Measurements from ENCODE around the gene GRM4.
A peak's percentile ranks its signal among the peaks of the same experiment; 100 is the strongest.

Gene GRM4

GRCh38 chr6:34145161-34146020 is 496 bp downstream of the GRM4 start:
- H3K4me3 ChIP-seq (ENCODE audit: low read length), result peak overlapping the region; percentile 43
- DNase-seq (ENCODE audit: low read depth, low spot score), result no peak

DNA sequence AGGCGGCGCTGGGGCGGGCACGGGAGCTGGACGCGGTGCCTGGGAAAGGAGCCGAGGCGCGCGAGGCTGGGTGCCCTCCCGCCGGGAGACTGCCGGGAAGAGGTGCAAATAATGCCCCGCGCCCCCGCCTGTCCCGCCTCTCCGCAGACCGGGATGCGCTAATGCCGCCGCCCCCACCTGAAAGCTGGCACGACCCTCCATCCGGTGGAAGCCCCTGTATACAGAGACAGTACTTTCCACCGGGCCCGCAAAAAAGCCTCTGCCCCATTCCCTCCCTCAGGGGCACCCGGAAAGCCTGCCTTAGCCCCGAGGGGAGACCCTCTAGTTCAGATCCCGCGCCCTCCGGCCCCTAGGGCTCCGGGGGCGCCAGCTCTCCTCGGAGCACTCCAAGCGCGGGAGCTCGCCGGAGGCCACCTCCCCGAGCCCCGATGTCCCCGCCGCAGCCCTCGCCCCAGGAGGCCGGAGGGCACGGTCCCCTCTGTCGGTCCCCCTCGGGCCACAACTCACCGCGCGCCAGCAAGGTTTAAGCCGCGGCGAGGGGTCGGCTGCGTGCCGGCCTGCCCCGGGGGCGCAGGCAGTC is 1.2 kb downstream of the GRM4 start:
- no peak for DNase-seq (ENCODE audit: low read depth, low spot score)
- H3K4me3 ChIP-seq (ENCODE audit: low read length), result peak overlapping the region; percentile 11; the same call in 1 of the 2 replicates

GRCh38 chr6:34143884-34144580 is 1.9 kb downstream of the GRM4 start:
- DNase-seq (ENCODE audit: low read depth, low spot score), result no peak
- H3K4me3 ChIP-seq (ENCODE audit: low read length), result no peak overlapping the region

GRCh38 chr6:34143196-34143883 is 2.5 kb downstream of the GRM4 start:
- DNase-seq (ENCODE audit: low read depth, low spot score), result no peak
- H3K4me3 ChIP-seq (ENCODE audit: low read length), result no peak overlapping the region

DNA sequence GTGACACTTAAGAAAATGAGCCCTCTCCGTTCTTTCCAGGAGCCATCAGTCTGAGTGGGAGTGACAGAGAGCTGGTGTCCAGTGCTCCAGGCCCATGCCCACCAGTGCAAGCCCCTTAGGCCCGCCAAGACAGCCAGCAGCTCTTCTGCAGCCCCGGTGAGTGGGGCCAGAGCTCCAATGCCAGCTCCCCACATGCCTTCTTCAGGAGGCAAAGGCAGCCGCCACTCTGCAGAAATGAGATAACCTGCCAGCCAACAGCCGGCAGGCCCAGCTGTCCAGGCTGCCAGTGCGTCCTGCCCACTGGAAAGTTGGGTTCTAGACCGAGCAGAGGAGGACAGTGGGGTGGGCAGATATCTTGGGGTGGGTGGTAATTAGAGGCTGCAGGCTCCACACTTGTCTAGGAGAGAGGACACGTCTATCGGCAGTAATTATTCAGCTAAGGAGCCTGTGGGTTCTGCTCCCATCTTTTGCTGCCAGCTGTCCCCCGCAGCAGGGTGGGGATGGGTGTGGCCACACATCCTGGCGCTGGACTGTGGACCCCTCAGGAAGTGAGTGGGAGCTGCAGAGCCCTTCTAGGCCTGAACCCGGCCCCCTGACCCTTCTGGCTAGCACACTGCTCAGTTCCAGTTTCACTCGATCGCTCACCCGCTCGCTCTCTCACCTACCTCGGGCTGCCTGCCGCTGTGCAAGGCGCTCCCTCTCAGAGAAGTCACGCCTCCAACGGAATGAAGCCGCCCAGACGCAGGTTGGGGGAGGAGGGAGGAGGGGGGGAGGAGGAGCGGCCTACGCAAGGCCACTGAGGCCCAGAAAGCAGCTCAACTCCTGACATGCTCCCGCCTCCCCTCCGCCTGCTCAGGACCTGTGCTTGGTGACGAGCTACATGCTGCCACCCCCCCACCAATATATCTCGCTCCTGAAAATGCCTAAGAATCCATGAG is 3.6 kb downstream of the GRM4 start:
- H3K4me3 ChIP-seq (ENCODE audit: low read length), result no peak overlapping the region

GRCh38 chr6:34140075-34140474 is 5.8 kb downstream of the GRM4 start:
- DNase-seq (ENCODE audit: low read depth, low spot score), result no peak
- H3K4me3 ChIP-seq (ENCODE audit: low read length), result no peak overlapping the region

More for the DNA sequence above, 3.6 kb downstream of the GRM4 start:
- DNase-seq (ENCODE audit: low read depth, low spot score), result no peak

DNA sequence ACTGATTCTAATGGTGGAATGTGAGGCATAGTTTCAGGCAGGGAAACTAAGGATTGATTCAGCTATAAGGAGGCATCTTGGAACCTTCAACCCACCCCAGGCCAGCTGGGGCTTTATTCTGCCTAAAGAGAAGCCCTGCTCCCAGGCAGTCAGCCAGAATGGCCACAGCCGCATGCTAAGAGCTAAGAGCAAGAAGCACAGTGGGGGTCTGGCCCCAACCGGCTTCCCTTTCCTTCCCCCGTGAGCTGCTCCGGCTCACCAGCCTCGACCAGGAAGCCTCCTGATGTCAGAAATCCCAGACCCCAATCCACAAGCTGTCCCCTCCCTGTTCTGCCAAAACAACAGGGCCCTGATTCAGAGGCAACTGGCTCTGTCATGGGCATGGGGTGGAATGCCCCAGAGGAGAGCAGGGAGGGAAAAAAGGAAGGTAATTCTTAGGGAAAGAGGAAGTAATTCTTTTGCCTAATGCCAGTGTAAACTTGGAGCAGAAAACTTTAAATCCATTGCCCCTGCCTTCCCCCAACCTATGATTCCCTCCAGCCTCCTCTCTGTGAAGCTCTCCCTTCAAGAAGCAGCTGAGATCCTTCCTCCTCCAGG is 6.9 kb downstream of the GRM4 start:
- no peak overlapping the region for H3K4me3 ChIP-seq (ENCODE audit: low read length)
- no peak for DNase-seq (ENCODE audit: low read depth, low spot score)

GRCh38 chr6:34138191-34138590 is 7.7 kb downstream of the GRM4 start:
- no peak overlapping the region for H3K4me3 ChIP-seq (ENCODE audit: low read length)
- no peak for DNase-seq (ENCODE audit: low read depth, low spot score)

DNA sequence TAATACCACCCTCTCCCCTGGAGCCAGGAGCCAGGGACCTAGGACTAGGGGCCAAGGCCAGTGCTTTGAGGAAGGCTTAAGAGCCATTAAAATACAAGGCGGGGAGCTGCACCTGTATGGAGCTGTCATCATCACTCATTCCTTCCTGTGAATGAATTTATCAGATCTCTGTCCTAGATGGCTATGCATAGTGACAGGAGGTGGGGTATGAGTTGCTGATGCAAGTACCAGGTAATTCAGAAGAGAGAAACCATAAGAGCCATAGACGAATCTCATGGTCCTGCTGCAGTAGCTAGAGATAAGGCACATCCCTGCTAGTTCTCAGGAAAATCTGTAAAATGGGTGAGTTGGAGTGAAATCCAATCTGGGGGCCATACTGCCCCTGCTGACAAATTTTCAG is 10.3 kb downstream of the GRM4 start:
- no peak for DNase-seq (ENCODE audit: low read depth, low spot score)

DNA sequence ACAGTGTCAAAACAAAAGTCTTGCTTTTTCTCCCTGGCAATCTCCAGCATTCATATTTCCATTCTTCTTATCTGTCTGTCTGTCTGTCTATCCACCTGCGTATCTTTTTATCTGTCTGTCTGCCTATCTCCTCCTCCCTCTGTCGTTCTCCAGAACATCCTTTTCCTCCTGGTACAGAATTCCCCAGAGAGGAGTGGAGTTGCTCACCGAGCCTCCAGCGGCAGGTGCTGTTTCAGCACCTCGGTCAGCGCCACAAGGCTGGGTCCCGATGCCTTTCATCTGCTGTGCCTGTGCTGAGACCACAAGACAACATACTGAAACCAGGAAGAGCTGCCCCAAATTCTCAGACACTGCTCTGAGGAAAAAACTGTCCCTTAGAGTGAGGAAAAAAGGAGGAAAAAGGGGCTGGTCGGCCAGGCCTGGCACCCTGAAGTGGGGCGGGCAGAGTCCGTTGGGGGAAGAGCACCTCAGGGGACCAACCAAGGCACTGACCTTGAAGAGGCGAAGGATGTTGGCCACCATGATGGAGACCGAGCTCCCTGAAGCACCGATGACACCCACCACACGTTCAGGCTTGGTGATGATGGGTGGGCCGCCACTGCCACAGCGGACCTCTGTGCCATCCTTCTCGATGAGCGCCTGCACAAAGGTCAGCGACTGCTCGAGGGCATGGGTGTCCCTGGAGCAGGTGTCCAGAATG is 13.3 kb downstream of the GRM4 start:
- DNase-seq (ENCODE audit: low read depth, low spot score), result peak; percentile 61

More for the DNA sequence above, 10.3 kb downstream of the GRM4 start:
- no peak overlapping the region for H3K4me3 ChIP-seq (ENCODE audit: low read length)

GRCh38 chr6:34131326-34132290 is 14.3 kb downstream of the GRM4 start:
- DNase-seq (ENCODE audit: low read depth, low spot score), result no peak
- no peak overlapping the region for H3K4me3 ChIP-seq (ENCODE audit: low read length)

More for the DNA sequence above, 13.3 kb downstream of the GRM4 start:
- H3K4me3 ChIP-seq (ENCODE audit: low read length), result no peak overlapping the region

- no peak overlapping the region for H3K4me3 ChIP-seq (ENCODE audit: low read length)
- DNase-seq (ENCODE audit: low read depth, low spot score), result no peak
These were observed 15.0 kb downstream of the GRM4 start for GRCh38 chr6:34130862-34131261.

GRCh38 chr6:34129753-34130152 is 16.1 kb downstream of the GRM4 start:
- DNase-seq (ENCODE audit: low read depth, low spot score), result no peak

DNA sequence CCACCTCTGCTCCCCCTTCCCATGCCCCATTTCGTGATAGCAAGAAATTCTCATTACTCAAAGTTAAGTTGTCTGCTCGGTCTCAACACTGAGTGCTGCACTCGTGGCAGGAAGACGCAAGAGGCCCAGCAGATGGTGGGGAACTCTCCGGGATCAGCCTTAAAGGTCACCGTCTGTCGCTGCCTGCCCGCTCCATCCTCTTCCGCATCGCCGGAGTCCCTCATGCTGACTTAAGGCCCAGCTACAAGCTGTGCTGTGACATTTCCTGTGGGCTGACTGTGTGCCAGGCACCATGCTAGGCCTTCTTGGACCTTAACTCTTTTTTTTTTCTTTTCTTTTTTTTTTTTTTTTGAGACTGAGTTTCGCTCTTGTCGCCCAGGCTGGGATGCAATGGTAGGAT is 17.8 kb downstream of the GRM4 start:
- no peak overlapping the region for H3K4me3 ChIP-seq (ENCODE audit: low read length)

More at GRCh38 chr6:34129753-34130152, 16.1 kb downstream of the GRM4 start:
- no peak overlapping the region for H3K4me3 ChIP-seq (ENCODE audit: low read length)

DNA sequence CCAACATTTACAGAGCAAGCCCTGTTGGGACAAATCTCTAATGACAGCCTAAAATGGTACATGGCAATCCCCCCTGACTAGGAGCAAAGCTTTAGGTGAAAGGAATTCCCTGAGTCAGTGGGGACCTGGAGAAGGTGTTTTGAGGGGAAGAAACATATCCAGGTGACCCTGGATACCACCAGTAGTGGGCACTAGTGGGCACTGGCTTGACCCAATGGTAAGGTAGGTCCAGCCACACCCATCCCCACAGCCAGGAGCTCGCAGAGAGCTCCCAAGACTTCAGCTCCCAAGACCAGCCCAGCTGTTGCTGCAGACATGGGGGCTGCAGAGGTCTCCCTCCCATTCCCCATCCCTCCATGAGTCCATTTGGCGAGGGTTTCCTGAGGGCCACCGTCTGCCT is 19.5 kb downstream of the GRM4 start:
- H3K4me3 ChIP-seq (ENCODE audit: low read length), result no peak overlapping the region
- no peak for DNase-seq (ENCODE audit: low read depth, low spot score)

More for the DNA sequence above, 17.8 kb downstream of the GRM4 start:
- DNase-seq (ENCODE audit: low read depth, low spot score), result no peak

GRCh38 chr6:34125939-34126338 is 19.9 kb downstream of the GRM4 start:
- no peak overlapping the region for H3K4me3 ChIP-seq (ENCODE audit: low read length)
- no peak for DNase-seq (ENCODE audit: low read depth, low spot score)

All from Jurkat, Clone E6-1 (cell line).